ENCODE data around the gene EFNA5. TPM values are rescaled to one million over a fixed set of nuclear protein-coding genes. Genes with fewer than 3 reads are reported as not detected.
A peak's percentile ranks its signal among the peaks of the same experiment; 100 is the strongest.

Gene EFNA5
- total and polyA plus RNA-seq, 7 donors, result 0.32 to 5.4 (median 2.1) TPM

DNA sequence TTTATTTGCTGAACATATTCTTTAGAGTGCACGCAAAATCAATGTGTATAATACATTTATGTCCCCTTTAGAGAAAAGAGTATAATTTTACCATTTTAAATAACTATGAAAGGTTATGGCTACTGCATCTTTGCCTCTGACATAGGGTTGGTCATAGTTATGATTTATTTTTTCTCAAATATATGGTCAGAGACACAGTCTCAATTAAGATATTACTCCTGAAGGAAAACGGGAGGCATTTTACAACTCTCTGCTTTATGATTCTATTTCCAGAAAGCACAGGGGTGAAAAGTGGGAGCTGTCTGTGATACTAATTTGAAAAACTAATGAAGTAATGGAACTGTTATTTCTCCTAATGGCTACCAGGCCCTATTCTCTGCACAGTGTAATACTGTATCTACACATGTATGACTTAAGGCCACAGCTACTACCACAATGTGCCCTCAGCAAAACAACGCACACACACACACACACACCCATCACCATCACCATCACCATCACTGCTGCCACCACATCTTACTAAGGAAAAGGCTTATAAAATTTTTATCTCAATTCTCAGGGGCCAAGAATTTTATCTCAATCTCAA is 262.9 kb downstream of the EFNA5 start:
- ATAC-seq, result no peak
- 65 to 89% (median 76%) methylated on average over 3 of the region's 3 CpGs for WGBS, 3 donors
- intact Hi-C loops (cut with DNase I), result no loop called here

DNA sequence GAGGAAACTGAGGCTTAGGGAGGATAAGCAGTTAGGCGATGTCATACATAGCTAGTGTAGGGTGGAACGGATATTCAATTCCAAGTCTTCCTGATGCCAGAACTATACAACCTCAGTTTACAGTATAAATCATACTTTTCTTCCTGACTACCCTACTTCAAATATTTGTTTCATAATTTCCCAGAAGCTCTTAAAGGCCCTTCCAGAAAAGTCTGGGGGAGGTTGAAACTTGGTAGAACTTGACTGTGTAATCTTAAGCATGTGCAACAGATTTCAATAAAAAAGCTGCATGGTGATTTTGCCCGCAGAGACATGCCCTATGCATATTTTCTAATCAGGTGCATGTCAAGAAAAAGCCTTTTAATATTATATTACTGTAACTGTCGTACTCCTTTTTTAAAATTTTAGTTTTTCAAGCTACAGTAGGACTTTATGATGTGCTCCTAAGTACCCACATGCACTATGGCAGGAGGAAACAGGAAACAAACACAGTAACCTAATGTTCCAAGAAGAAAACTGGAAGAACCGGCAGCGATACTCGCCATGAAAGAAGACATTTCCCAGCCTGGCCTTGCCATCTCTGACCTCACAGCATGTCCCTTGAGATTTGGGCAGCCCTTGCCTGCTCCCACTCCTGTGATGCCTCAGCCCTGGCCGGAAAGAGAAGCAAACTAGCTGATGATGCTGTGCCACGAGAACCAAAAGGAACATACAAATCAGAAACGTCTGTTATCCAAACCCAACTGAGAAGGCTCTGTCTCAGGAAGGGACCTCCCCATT is 266.0 kb downstream of the EFNA5 start:
- H3K4me3 ChIP-seq, result no peak overlapping the region
- no peak for ATAC-seq
- TF ChIP-seq, protein P1, sequence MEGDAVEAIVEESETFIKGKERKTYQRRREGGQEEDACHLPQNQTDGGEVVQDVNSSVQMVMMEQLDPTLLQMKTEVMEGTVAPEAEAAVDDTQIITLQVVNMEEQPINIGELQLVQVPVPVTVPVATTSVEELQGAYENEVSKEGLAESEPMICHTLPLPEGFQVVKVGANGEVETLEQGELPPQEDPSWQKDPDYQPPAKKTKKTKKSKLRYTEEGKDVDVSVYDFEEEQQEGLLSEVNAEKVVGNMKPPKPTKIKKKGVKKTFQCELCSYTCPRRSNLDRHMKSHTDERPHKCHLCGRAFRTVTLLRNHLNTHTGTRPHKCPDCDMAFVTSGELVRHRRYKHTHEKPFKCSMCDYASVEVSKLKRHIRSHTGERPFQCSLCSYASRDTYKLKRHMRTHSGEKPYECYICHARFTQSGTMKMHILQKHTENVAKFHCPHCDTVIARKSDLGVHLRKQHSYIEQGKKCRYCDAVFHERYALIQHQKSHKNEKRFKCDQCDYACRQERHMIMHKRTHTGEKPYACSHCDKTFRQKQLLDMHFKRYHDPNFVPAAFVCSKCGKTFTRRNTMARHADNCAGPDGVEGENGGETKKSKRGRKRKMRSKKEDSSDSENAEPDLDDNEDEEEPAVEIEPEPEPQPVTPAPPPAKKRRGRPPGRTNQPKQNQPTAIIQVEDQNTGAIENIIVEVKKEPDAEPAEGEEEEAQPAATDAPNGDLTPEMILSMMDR (IDR thresholded peaks at IDR 0.05), result no peak

More for the DNA sequence above, 262.9 kb downstream of the EFNA5 start:
- H3K36me3 ChIP-seq (ENCODE audit: insufficient read depth in 1 of 2, low read depth in 1 of 2), result no peaks in the 10 kb centered on the region
- H3K9me3 ChIP-seq, result no peaks in the 10 kb centered on the region
- H3K4me1 ChIP-seq, result peaks cover 4% of the 10 kb centered on the region
- H3K4me3 ChIP-seq, result no peak overlapping the region
- DNase-seq, result no peak
- H3K27ac ChIP-seq, result no peak overlapping the region
- no peaks in the 10 kb centered on the region for H3K27me3 ChIP-seq (ENCODE audit: insufficient read depth in 3 of 3, low read length in 2 of 3)
- TF ChIP-seq, protein P1 (IDR thresholded peaks at IDR 0.05), result no peak

DNA sequence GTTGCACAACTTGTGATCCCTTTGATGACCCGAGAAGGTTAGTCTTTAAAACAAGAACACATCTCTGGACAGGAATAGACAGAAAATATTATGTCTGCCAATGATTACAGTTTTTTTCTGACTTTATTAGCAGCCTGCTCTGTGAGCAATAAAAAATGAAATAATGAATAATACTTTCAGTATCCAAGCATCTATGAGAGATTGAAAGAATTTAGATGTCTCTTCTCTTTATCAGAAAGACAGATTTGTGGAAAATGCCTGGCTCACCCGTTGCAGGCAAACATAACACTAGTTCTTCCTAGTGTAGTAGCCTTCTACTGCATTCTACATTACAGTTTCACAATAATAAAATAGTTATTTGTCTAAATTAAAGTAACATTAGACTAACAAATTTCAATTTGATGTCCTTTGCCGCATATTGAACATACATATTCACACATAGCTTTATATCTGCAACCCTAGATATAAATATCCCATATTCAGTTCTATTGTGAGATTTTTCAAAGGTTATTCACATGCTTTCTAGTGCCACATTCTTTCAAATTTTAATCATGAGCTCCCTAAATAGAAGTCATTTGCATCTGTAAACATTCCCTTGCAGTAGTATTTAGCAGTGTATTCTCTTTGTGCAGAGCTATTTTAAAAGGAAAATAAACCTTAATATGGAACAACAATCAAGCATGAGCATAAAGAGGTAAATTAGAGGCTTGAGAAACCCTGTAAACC is 267.3 kb downstream of the EFNA5 start:
- intact Hi-C loops (cut with DNase I), result no loop called here
- ATAC-seq, result no peak
- H3K27ac ChIP-seq, result no peak overlapping the region
- H3K9me3 ChIP-seq, result no peaks in the 10 kb centered on the region
- 51 to 60% (median 52%) methylated on average over 3 of the region's 3 CpGs for WGBS, 3 donors
- TF ChIP-seq, protein P1 (IDR thresholded peaks at IDR 0.05), result no peak
- H3K4me1 ChIP-seq, result peaks cover 4% of the 10 kb centered on the region
- no peak for DNase-seq
- H3K36me3 ChIP-seq (ENCODE audit: insufficient read depth in 1 of 2, low read depth in 1 of 2), result no peaks in the 10 kb centered on the region
- no peaks in the 10 kb centered on the region for H3K27me3 ChIP-seq (ENCODE audit: insufficient read depth in 3 of 3, low read length in 2 of 3)
- H3K4me3 ChIP-seq, result no peak overlapping the region

More for the DNA sequence above, 266.0 kb downstream of the EFNA5 start:
- no peaks in the 10 kb centered on the region for H3K36me3 ChIP-seq (ENCODE audit: insufficient read depth in 1 of 2, low read depth in 1 of 2)
- no peak for DNase-seq
- no peaks in the 10 kb centered on the region for H3K9me3 ChIP-seq
- peaks cover 4% of the 10 kb centered on the region for H3K4me1 ChIP-seq
- no peak overlapping the region for H3K27ac ChIP-seq
- WGBS, 3 donors, result 52 to 63% (median 54%) methylated on average over 10 of the region's 10 CpGs
- no peaks in the 10 kb centered on the region for H3K27me3 ChIP-seq (ENCODE audit: insufficient read depth in 3 of 3, low read length in 2 of 3)
- intact Hi-C loops (cut with DNase I), result no loop called here

DNA sequence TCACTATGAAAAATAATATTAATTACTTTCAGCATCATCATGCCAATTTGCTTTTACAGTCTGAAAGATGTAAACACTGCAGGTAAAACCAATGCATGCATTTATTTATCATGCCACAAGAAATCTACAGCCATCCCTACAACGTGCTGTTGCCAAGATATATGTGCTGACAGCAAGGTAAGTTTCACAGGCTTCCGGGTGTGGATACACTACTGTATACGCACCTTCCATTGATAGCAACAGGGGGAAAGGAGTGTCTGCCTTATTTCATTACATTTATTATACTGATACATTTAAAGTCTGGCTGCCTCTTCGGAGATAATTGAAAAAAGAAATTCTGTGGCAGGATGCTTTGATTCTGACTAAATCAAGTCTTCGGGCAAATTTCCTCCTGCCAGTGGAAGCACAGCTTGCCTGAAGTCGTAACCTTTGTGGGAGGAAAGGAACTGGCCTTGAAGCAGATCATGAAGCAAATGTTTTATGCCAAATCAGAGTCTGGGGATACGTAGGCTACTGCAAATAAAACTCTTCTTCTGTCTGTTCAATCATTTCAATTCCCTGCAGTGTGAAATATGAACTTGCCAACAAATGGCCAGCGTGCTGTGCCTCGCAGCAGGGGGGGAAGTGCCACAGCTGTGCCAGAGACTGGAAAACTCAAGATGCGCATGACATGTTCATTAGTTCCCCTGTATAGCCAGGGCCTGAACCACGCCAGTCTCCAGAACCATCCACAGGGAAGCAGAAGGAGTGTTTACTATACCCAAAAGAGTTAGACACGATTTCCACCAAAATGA is 268.1 kb downstream of the EFNA5 start:
- intact Hi-C loops (cut with DNase I), result no loop called here
- Histone ChIP-seq H3K27ac (no peak overlapping the region), H3K4me3 (no peak overlapping the region), H3K4me1 (peaks cover 4% of the 10 kb centered on the region), H3K9me3 (no peaks in the 10 kb centered on the region), H3K27me3 (ENCODE audit: insufficient read depth in 3 of 3, low read length in 2 of 3) (peaks cover 0 to 1% (median 0%) of the 10 kb centered on the region in 3 donors), H3K36me3 (ENCODE audit: insufficient read depth in 1 of 2, low read depth in 1 of 2) (no peaks in the 10 kb centered on the region)
- TF ChIP-seq, protein P1 (IDR thresholded peaks at IDR 0.05), result no peak
- ATAC-seq (peak in 2 of 4 donors; percentile 27 to 72), DNase-seq (no peak)
- 36 to 51% (median 38%) methylated on average over 12 of the region's 12 CpGs for WGBS, 3 donors

Measured in psoas muscle (tissue), 8 donors.